IPS DF 4.7 (cell line): ENCODE measurements around the gene THBS1.

Source experiments
- DNase-seq: peaks from one replicate; pipeline ENCODE4 v3.0.0-alpha.2; 2013; ENCODE audit warnings: low spot score; ENCODE audit errors: extremely low read depth

Gene THBS1

GRCh38 chr15:39602143-39602542, 21.3 kb downstream of the THBS1 start:
- no peak for DNase-seq

GRCh38 chr15:39605146-39605545, 24.3 kb downstream of the THBS1 start:
- no peak for DNase-seq

- DNase-seq = no peak
These were observed 27.6 kb downstream of the THBS1 start for GRCh38 chr15:39608185-39609139.

- no peak for DNase-seq
These were observed 28.5 kb downstream of the THBS1 start for GRCh38 chr15:39609166-39609916.

- DNase-seq = no peak
These were observed 29.8 kb downstream of the THBS1 start for GRCh38 chr15:39610665-39611064.

- DNase-seq = no peak
These were observed 32.4 kb downstream of the THBS1 start for GRCh38 chr15:39613271-39613670.

GRCh38 chr15:39613861-39614260, 33.0 kb downstream of the THBS1 start:
- DNase-seq = no peak

GRCh38 chr15:39616731-39617455, 36.0 kb downstream of the THBS1 start:
- no peak for DNase-seq

- DNase-seq = no peak
These were observed 37.4 kb downstream of the THBS1 start for GRCh38 chr15:39618063-39618823.

GRCh38 chr15:39621210-39621609, 40.3 kb downstream of the THBS1 start:
- no peak for DNase-seq

GRCh38 chr15:39621976-39622375, 41.1 kb downstream of the THBS1 start:
- no peak for DNase-seq

GRCh38 chr15:39622660-39623516, 42.0 kb downstream of the THBS1 start:
- DNase-seq = no peak

GRCh38 chr15:39623529-39623931, 42.7 kb downstream of the THBS1 start:
- no peak for DNase-seq

GRCh38 chr15:39624806-39625205, 43.9 kb downstream of the THBS1 start:
- DNase-seq = no peak

GRCh38 chr15:39625451-39625850, 44.6 kb downstream of the THBS1 start:
- DNase-seq = no peak

GRCh38 chr15:39625856-39626255, 45.0 kb downstream of the THBS1 start:
- no peak for DNase-seq

GRCh38 chr15:39627451-39628143, 46.7 kb downstream of the THBS1 start:
- no peak for DNase-seq

GRCh38 chr15:39628144-39628508, 47.2 kb downstream of the THBS1 start:
- DNase-seq = no peak

- DNase-seq = no peak
These were observed 47.8 kb downstream of the THBS1 start for GRCh38 chr15:39628546-39629257.
